ENCODE measurements around the gene APBA1.

The APBA1 gene

GRCh38 chr9:69519470-69520240 lies 152.5 kb downstream of the APBA1 start:
- DNase-seq (ENCODE audit: low spot score) = no peak

- DNase-seq (ENCODE audit: low spot score) = no peak
Observed at GRCh38 chr9:69516353-69517322, 155.5 kb downstream of the APBA1 start.

GRCh38 chr9:69515810-69516209 lies 156.4 kb downstream of the APBA1 start:
- DNase-seq (ENCODE audit: low spot score) = no peak

- no peak for DNase-seq (ENCODE audit: low spot score)
Observed at GRCh38 chr9:69513141-69513820, 158.9 kb downstream of the APBA1 start.

GRCh38 chr9:69504058-69504457 lies 168.1 kb downstream of the APBA1 start:
- no peak for DNase-seq (ENCODE audit: low spot score)

GRCh38 chr9:69502671-69503301 lies 169.4 kb downstream of the APBA1 start:
- DNase-seq (ENCODE audit: low spot score) = no peak

GRCh38 chr9:69500896-69501295 lies 171.3 kb downstream of the APBA1 start:
- no peak for DNase-seq (ENCODE audit: low spot score)

GRCh38 chr9:69499959-69500358 lies 172.2 kb downstream of the APBA1 start:
- DNase-seq (ENCODE audit: low spot score) = no peak

- no peak for DNase-seq (ENCODE audit: low spot score)
Observed at GRCh38 chr9:69499407-69499806, 172.8 kb downstream of the APBA1 start.

- no peak for DNase-seq (ENCODE audit: low spot score)
Observed at GRCh38 chr9:69498470-69498869, 173.7 kb downstream of the APBA1 start.

- no peak for DNase-seq (ENCODE audit: low spot score)
Observed at GRCh38 chr9:69497816-69498215, 174.4 kb downstream of the APBA1 start.

- DNase-seq (ENCODE audit: low spot score) = no peak
Observed at GRCh38 chr9:69496846-69497450, 175.2 kb downstream of the APBA1 start.

- DNase-seq (ENCODE audit: low spot score) = no peak
Observed at GRCh38 chr9:69495296-69495695, 176.9 kb downstream of the APBA1 start.

GRCh38 chr9:69494763-69495162 lies 177.4 kb downstream of the APBA1 start:
- DNase-seq (ENCODE audit: low spot score) = no peak

- no peak for DNase-seq (ENCODE audit: low spot score)
Observed at GRCh38 chr9:69494208-69494607, 178.0 kb downstream of the APBA1 start.

- no peak for DNase-seq (ENCODE audit: low spot score)
Observed at GRCh38 chr9:69486498-69486897, 185.7 kb downstream of the APBA1 start.

GRCh38 chr9:69485466-69485865 lies 186.7 kb downstream of the APBA1 start:
- no peak for DNase-seq (ENCODE audit: low spot score)

GRCh38 chr9:69483886-69484422 lies 188.2 kb downstream of the APBA1 start:
- no peak for DNase-seq (ENCODE audit: low spot score)

GRCh38 chr9:69476797-69477196 lies 195.4 kb downstream of the APBA1 start:
- no peak for DNase-seq (ENCODE audit: low spot score)

GRCh38 chr9:69476016-69476415 lies 196.2 kb downstream of the APBA1 start:
- peak; percentile 11 for DNase-seq (ENCODE audit: low spot score)

GRCh38 chr9:69474821-69475220 lies 197.3 kb downstream of the APBA1 start:
- no peak for DNase-seq (ENCODE audit: low spot score)

Data from CD4-positive, alpha-beta T cell treated with Interleukin-6 at 100 ng/mL for 8 hours (primary cell).